Stimulated activated CD8-positive, alpha-beta memory T cell treated with anti-CD3 and anti-CD28 coated beads, Interleukin-12 subunit alpha, Interleukin-12 subunit beta, amount 100 ng/mL, for 4 hours (primary cell): ENCODE measurements around the gene FBXO44.

Source experiments
- DNase-seq: peaks from one replicate; pipeline ENCODE4 v3.0.0-alpha.2; 2020; ENCODE audit warnings: low read depth

The FBXO44 gene

DNA sequence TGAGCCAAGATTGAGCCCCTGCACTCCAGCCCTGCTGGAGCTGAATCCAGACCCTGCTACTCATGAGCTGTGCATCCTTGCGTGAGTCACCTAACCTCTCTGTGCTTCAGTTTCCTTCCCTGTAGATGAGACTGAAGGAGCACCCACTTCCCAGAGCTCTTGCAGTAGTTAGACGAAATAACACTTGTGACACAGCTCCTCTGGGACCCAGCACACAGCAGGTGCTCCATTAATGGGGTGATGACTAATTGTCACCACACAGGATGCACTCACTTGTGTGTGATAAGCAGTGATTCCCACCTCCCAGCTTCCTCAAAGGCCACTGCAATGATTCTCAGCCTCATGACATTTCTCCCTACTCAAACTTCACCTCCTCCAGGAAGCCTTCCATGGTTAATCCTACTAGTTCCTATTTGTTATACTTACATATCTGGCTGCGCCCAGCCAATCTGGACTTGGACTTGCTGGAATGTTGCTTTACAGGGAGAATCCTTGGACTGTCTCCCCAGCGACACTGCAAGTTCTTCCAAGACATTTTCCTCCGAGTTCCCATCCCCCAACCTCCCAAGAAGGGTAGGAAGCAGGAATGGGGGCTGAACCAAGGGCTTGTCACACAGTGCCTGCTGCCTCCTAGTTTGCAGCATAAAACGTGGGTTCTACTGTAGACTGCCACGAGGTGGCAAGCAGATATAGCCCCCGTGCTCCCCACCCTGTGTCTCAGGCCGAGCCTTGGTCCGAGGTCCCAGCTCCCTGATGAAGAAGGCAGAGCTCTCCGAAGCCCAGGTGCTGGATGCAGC lies 54.1 kb downstream of the FBXO44 start:
- DNase-seq = no peak

DNA sequence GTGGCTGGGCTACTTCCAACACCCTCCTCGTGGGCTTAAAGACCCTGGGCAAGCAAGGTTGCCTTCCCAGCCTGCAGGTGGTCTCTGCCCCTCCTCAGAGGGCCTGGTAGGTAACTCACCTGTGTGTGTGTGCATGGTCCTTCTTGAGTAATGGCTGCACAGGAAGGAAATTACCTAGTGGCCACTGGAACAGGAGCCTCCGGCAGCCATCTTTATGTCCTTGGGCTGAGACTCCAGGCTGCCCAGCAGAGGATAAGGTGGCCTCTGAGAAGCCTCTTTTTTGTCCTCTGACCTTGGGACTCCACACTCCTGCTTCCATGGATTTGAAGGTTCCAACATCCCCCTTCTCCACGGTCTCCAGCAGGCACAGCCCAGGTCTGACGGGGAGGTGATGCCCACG lies 56.8 kb downstream of the FBXO44 start:
- no peak for DNase-seq

DNA sequence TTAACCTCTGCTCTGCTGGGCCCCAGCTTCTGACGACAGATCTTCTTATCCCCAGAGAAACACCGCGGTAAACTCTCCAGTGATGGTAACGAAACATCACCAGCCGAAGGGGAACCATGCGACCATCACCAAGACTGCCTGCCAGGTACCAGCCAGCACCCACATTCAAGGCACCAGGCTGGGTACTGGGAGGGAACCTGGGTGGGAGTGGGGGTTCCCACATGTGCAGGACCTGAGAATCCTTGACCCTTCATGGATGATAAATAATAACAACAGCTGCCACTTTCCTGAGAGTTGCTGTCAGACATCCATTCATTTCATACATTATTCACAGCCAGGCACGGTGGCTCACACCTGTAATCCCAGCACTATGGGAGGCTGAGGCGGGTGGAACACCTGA lies 57.6 kb downstream of the FBXO44 start:
- no peak for DNase-seq
